Loucy (cell line): ENCODE results near the gene ST3GAL3.
A peak's percentile ranks its signal among the peaks of the same experiment; 100 is the strongest.

Experiments used
- H2AFZ ChIP-seq: fragments of 200-600 bp; sonication (generic); 2 replicates; pipeline ENCODE4 v1.6.0; 2016; ENCODE audit warnings: antibody characterized with exemption, mild to moderate bottlenecking, low read length, moderate library complexity
- H3F3A ChIP-seq: fragments of 200-600 bp; 2 replicates; pipeline ENCODE4 v1.6.0; 2016; ENCODE audit warnings: antibody characterized with exemption, low read depth, mild to moderate bottlenecking
- H3K27me3 ChIP-seq: fragments of 200-600 bp; sonication (generic); 2 replicates; pipeline ENCODE4 v1.6.1; 2014; ENCODE audit warnings: low read length, mild to moderate bottlenecking; ENCODE audit not compliant: insufficient read depth, poor library complexity, severe bottlenecking
- H3K36me3 ChIP-seq: fragments of 200-600 bp; sonication (generic); 2 replicates; pipeline ENCODE4 v1.6.1; 2016; ENCODE audit warnings: low read length; ENCODE audit not compliant: insufficient read depth
- H3K4me1 ChIP-seq: fragments of 200-600 bp; sonication (generic); 2 replicates; pipeline ENCODE4 v1.5.1; 2014; ENCODE audit warnings: low read length, mild to moderate bottlenecking; ENCODE audit not compliant: insufficient read depth, poor library complexity, severe bottlenecking
- H3K4me2 ChIP-seq: fragments of 200-600 bp; sonication (generic); 2 replicates; pipeline ENCODE4 v1.6.0; 2014; ENCODE audit warnings: antibody characterized with exemption, low read length, low read depth, mild to moderate bottlenecking; ENCODE audit not compliant: poor library complexity, severe bottlenecking
- H3K4me3 ChIP-seq: fragments of 200-600 bp; sonication (generic); 2 replicates; pipeline ENCODE4 v1.5.1; 2014; ENCODE audit warnings: low read length, mild to moderate bottlenecking, mixed read lengths; ENCODE audit not compliant: poor library complexity, severe bottlenecking
- H3K79me2 ChIP-seq: fragments of 200-600 bp; sonication (generic); 2 replicates; pipeline ENCODE4 v1.6.1; 2014; ENCODE audit warnings: low read length; ENCODE audit not compliant: insufficient read depth
- H3K9ac ChIP-seq: fragments of 200-600 bp; sonication (generic); 2 replicates; pipeline ENCODE4 v1.6.0; 2014; ENCODE audit warnings: mild to moderate bottlenecking, low read depth, low read length, moderate library complexity; ENCODE audit not compliant: poor library complexity, severe bottlenecking
- H3K9me2 ChIP-seq: fragments of 200-600 bp; sonication (generic); replicated peaks from 2 replicates; pipeline ENCODE4 v1.6.1; 2016; ENCODE audit warnings: low read depth, low read length, mixed read lengths
- H3K9me3 ChIP-seq: fragments of 200-600 bp; sonication (generic); 2 replicates; pipeline ENCODE4 v1.6.1; 2014; ENCODE audit warnings: mild to moderate bottlenecking, antibody characterized with exemption, low read length, low read depth; ENCODE audit not compliant: insufficient read depth
- H4K20me1 ChIP-seq: fragments of 200-600 bp; sonication (generic); 2 replicates; pipeline ENCODE4 v1.6.0; 2014; ENCODE audit warnings: antibody characterized with exemption, low read length, mild to moderate bottlenecking; ENCODE audit not compliant: insufficient read depth, poor library complexity, severe bottlenecking
- EZH2phosphoT487 ChIP-seq: fragments of 200-600 bp; IDR thresholded peaks from 2 replicates; pipeline ENCODE4 v1.6.1; 2018; ENCODE audit warnings: antibody characterized with exemption, mild to moderate bottlenecking, moderate library complexity, borderline replicate concordance
- TF ChIP-seq, protein P1 (sequence below): fragments of 200-600 bp; sonication (generic); conservative IDR thresholded peaks from 2 replicates; pipeline ENCODE4 v1.5.1; 2014; ENCODE audit warnings: mild to moderate bottlenecking, antibody characterized with exemption, low read length

The ST3GAL3 gene

DNA sequence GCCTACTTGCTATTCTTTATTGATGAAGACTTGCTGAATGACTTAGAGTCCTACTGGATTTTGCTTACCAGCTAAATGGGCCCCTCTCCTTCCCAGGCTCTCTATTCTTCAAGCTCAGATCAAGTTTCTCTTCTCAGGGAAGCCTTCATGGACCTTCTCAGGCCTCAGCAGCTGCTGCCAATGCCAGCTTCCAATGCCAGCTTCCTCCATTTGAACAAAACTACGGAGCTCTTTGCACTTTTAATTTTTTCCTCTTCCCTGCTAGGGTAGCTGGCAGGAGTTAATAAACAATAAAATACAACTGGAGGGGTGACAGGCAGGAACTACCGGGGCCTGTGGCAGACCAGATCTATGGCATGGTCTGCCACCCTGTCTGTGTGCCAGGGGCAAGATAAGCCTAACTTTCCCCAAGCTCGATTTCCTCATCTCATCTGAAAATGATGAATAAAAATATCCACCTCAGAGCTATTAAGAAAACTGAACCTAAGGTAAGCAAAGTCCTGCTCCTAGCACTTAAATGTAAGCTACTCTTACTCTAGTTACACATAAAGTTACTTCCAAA, 238.4 kb downstream of the ST3GAL3 start:
- H3K9me2 ChIP-seq, result no peaks in the 10 kb centered on the region
- no peaks in the 10 kb centered on the region for H3F3A ChIP-seq
- H4K20me1 ChIP-seq, result no peaks in the 10 kb centered on the region
- peak overlapping the region; percentile 96 for H2AFZ ChIP-seq
- no peak for TF ChIP-seq EZH2phosphoT487
- TF ChIP-seq, protein P1, sequence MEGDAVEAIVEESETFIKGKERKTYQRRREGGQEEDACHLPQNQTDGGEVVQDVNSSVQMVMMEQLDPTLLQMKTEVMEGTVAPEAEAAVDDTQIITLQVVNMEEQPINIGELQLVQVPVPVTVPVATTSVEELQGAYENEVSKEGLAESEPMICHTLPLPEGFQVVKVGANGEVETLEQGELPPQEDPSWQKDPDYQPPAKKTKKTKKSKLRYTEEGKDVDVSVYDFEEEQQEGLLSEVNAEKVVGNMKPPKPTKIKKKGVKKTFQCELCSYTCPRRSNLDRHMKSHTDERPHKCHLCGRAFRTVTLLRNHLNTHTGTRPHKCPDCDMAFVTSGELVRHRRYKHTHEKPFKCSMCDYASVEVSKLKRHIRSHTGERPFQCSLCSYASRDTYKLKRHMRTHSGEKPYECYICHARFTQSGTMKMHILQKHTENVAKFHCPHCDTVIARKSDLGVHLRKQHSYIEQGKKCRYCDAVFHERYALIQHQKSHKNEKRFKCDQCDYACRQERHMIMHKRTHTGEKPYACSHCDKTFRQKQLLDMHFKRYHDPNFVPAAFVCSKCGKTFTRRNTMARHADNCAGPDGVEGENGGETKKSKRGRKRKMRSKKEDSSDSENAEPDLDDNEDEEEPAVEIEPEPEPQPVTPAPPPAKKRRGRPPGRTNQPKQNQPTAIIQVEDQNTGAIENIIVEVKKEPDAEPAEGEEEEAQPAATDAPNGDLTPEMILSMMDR, result no peak
- H3K4me2 ChIP-seq, result peak overlapping the region; percentile 99
- H3K27me3 ChIP-seq, result no peaks in the 10 kb centered on the region
- peaks cover 17% of the 10 kb centered on the region for H3K79me2 ChIP-seq
- peak overlapping the region; percentile 96 for H3K9ac ChIP-seq
- H3K4me1 ChIP-seq, result peaks cover 20% of the 10 kb centered on the region
- H3K4me3 ChIP-seq, result peak overlapping the region; percentile 97
- H3K9me3 ChIP-seq, result no peaks in the 10 kb centered on the region
- no peaks in the 10 kb centered on the region for H3K36me3 ChIP-seq

DNA sequence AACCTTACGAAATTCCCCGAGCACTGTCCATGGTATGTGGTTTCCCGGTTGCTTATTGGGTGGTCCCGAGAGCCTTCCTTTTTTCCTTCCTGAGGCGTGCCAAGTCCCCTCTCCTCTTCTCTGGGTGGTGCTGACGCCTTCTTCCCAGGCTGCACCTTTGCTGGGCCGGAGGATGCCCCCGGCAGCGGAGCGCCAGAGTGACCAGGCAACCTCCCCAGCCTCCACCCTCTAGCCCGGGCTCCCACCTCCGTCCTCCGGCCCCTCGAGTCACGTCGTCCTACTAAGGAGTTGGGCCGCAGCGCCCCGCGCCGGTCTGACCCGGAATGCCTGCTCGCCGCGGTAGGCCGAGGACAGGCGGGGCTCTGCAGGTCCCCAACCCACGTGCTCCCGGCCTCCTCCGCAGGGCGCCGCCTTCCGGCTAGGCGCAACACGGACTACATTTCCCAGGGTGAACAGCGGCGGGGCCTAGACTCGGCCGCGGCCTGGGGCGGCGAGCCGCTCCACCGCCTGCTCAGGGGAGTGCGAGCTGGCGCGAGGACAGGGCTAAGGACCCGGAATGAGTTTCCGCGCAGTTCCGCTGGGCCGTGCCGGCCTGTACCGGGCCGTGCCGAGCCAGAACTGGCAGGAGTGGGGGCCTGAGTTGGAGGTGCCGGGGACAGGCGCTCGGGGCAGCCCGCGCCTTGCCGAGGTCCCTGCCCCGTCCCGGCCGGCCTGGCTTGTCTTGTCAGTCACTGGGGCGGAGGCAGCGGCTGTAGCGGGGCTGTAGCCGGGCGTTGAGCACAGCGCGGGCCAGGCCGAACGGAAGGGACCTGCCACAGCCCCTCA, 239.1 kb downstream of the ST3GAL3 start, which contains the start of gene IPO13:
IPO13 (plus strand) TSS at position 715 of the 825 bp plus-strand sequence. CDS start 651 bp downstream, outside the sequence.
- Histone ChIP-seq H2AFZ (peak within 1 kb of the TSS; percentile 97), H3K4me2 (peak within 1 kb of the TSS; percentile 99), H3F3A (no peaks in the 10 kb centered on the region), H3K4me1 (peaks cover 20% of the 10 kb centered on the region), H4K20me1 (no peaks in the 10 kb centered on the region), H3K9me2 (no peaks in the 10 kb centered on the region), H3K9ac (peak within 1 kb of the TSS; percentile 96), H3K27me3 (no peaks in the 10 kb centered on the region), H3K4me3 (peak within 1 kb of the TSS; percentile 97), H3K79me2 (peaks cover 17% of the 10 kb centered on the region), H3K9me3 (no peaks in the 10 kb centered on the region), H3K36me3 (no peaks in the 10 kb centered on the region)
- TF ChIP-seq, protein P1, result peak; percentile 78
- no peak for TF ChIP-seq EZH2phosphoT487

- H3K4me3 ChIP-seq, result peak overlapping the region; percentile 97
- peak overlapping the region; percentile 99 for H3K4me2 ChIP-seq
- no peaks in the 10 kb centered on the region for H3F3A ChIP-seq
- H3K9me2 ChIP-seq, result no peaks in the 10 kb centered on the region
- H3K27me3 ChIP-seq, result no peaks in the 10 kb centered on the region
- no peaks in the 10 kb centered on the region for H3K36me3 ChIP-seq
- H3K79me2 ChIP-seq, result peaks cover 17% of the 10 kb centered on the region
- H3K4me1 ChIP-seq, result peaks cover 20% of the 10 kb centered on the region
- H3K9me3 ChIP-seq, result no peaks in the 10 kb centered on the region
- H3K9ac ChIP-seq, result peak overlapping the region; percentile 96
- TF ChIP-seq EZH2phosphoT487, result no peak
- TF ChIP-seq, protein P1, result no peak
- peak overlapping the region; percentile 97 for H2AFZ ChIP-seq
- H4K20me1 ChIP-seq, result no peaks in the 10 kb centered on the region
Measured at GRCh38 chr1:43947061-43947873, 239.9 kb downstream of the ST3GAL3 start.
